RWPE1 (cell line): Measurements from ENCODE around the gene C1S.
"Not testable (repeated sequence)": the region's sequence is repeated elsewhere in the genome, so short reads cannot be mapped to it uniquely, and the experiment has no call there.

Experiments
- CTCF ChIA-PET: fragments of 350-600 bp; sonication (Branson Sonifier 250); formaldehyde crosslinking; extraction: SDS; loops from one replicate; lab custom pipeline; 2021; lab: Yijun Ruan, JAX
- POLR2A ChIA-PET: fragments of 400-600 bp; formaldehyde crosslinking; extraction: SDS; loops from one replicate; lab custom pipeline; 2020; ENCODE audit warnings: antibody characterized with exemption; ENCODE audit not compliant: low non-redundant PET; lab: Yijun Ruan, JAX
- DNase-seq: peaks from one replicate; pipeline ENCODE4 v3.0.0; 2012; ENCODE audit warnings: low spot score
- H3K27ac ChIP-seq: fragments of 450-650 bp; 2 replicates; pipeline ENCODE4 v1.5.1; 2017
- TF ChIP-seq, protein P1 (sequence below): fragments of 450-650 bp; conservative IDR thresholded peaks from 2 replicates; pipeline ENCODE4 v1.5.1; 2017; ENCODE audit warnings: low read depth, mild to moderate bottlenecking

C1S gene

DNA sequence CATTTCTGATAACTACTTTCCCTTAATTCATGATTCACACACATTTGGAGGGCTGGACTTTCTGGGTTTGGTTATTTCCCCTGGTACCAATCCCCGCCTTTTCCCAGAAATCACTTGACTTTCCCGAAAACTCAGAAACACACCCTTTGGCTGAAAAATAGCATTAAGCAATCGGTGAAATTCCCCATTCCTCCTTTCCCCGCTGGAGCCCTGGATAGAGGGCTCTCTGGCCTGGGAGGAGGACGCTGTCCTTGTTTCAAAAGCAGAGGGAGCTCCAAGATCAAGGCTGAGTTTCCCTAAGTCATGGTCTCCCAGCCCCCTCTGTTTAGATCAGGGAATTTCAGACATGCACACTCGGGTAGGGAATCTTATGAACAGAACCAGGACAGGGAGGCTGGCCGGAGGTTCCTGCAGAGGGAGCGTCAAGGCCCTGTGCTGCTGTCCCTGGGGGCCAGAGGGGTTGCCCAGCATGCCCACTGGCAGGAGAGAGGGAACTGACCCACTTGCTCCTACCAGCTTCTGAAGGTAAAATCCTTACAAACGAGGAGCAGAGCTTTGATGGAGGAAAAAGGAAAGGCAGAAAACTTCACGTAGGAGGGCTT, at the start of gene C1S:
C1S (plus strand) TSS at position 366 of the 602 bp plus-strand sequence. CDS start 1,195 bp downstream, outside the sequence.
- POLR2A ChIA-PET: no interaction called here
- TF ChIP-seq, protein P1, sequence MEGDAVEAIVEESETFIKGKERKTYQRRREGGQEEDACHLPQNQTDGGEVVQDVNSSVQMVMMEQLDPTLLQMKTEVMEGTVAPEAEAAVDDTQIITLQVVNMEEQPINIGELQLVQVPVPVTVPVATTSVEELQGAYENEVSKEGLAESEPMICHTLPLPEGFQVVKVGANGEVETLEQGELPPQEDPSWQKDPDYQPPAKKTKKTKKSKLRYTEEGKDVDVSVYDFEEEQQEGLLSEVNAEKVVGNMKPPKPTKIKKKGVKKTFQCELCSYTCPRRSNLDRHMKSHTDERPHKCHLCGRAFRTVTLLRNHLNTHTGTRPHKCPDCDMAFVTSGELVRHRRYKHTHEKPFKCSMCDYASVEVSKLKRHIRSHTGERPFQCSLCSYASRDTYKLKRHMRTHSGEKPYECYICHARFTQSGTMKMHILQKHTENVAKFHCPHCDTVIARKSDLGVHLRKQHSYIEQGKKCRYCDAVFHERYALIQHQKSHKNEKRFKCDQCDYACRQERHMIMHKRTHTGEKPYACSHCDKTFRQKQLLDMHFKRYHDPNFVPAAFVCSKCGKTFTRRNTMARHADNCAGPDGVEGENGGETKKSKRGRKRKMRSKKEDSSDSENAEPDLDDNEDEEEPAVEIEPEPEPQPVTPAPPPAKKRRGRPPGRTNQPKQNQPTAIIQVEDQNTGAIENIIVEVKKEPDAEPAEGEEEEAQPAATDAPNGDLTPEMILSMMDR: peak; percentile 75
- peak within 1 kb of the TSS; percentile 80 for H3K27ac ChIP-seq
- CTCF ChIA-PET: interaction anchor here (0.6 to 1.3 kb wide), 5 partner anchors 19 to 53 kb away, joined by 3 to 8 read pairs (median 4); partner anchors contain the start of genes C1R and C1RL
- peak; percentile 88 for DNase-seq

DNA sequence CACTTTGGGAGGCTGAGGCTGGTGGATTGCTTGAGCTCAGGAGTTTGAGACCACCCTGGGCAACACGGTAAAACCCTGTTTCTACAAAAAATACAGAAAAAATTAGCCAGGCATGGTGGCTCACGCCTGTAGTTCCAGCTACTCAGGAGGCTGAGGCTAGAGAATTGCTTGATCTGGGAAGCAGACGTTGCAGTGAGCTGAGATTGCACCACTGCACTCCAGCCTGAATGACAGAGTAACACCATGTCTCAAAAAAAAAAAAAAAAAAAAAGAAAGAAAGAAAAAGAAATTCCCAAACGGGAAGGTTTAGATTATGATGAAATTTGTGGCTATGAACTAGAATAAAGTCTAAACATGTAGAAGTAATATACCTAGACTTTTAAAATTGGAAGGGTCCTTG, 49.1 kb upstream of the C1S start:
- H3K27ac ChIP-seq, DNase-seq, POLR2A ChIA-PET, CTCF ChIA-PET: not testable (repeated sequence)

DNA sequence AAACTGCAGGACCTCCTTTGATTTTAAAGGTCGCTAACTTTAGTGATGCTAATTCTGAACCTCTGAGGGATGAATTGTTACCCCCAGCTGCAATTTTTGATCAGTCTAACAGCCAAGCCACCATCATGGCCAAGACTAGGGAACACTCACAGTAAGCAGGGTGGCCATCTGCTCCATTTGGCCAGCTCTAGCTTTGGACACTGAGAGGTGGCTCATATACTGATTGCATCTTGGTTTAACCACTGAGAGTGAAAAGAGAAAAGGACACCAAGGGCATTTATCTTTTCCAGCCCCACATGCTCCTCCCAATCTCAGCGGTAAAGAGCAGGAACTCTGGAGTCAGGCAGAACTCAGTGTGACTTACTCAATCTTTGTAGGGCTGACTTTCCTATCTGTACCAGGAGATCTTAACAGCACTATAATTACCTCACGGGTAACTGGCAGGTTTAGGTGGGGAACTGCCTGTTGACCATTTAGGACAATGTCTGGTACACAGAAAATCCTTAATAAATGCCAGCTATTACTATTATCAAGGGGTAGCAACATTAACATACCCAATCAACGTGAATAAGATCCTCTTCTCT, 48.4 kb upstream of the C1S start:
- ChIA-PET POLR2A (no interaction called here), CTCF (interaction anchor here (1.0 kb wide), 1 partner anchor 37 kb away, joined by 3 read pairs; no protein-coding TSS in a partner anchor)
- no peak for DNase-seq
- TF ChIP-seq, protein P1: no peak
- no peak overlapping the region for H3K27ac ChIP-seq

- CTCF ChIA-PET: interaction anchor here (1.0 kb wide), 1 partner anchor 38 kb away, joined by 3 read pairs; no protein-coding TSS in a partner anchor
- no peak for DNase-seq
- TF ChIP-seq, protein P1: no peak
Measured at GRCh38 chr12:7013101-7013500, 47.4 kb upstream of the C1S start.

DNA sequence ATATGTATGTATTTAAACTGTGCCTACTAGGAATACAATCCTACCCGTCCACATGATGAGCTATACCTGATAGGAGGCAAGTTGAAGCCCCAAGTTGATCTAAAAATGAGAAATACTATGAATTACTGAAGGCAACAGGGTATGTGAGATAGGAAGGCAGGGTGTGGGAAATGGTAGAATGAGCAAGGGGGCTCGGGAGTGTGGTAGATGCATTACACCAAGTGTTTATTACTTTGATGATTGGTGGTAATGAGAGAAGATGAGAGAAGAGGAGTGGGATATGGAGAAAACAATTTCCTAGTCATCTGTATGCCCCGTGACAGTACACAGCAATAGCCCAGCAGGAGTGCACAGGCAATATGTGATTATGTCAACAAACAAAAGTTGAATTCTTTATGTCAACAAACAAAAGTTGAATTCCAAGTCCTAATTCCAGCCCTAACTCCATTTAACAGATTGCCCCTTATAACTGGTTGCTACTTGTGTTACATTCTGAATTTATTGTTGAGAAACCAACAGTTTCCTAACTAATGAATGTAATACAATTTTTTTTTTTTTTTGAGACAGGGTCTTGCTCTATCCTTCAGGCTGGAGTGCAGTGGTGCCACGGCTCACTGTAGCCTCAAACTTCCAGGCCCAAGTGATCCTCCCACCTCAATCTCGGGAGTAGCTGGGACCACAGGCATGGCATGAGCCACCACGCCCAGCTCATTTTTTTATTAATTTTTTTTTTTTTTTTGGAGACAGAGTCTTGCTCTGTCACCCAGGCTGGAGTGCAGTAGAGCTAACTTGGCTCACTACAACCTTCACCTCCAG, 44.8 kb upstream of the C1S start:
- no peak overlapping the region for H3K27ac ChIP-seq
- POLR2A ChIA-PET: no interaction called here
- TF ChIP-seq, protein P1: no peak
- DNase-seq: no peak
- CTCF ChIA-PET: interaction anchor here (0.6 to 1.1 kb wide), 3 partner anchors 8 to 1058 kb away, joined by 3 read pairs; no protein-coding TSS in a partner anchor

More at GRCh38 chr12:7013101-7013500, 47.4 kb upstream of the C1S start:
- POLR2A ChIA-PET: no interaction called here
- H3K27ac ChIP-seq: no peak overlapping the region

- DNase-seq: no peak
- ChIA-PET CTCF (interaction anchor here (0.6 kb wide), 1 partner anchor 127 kb away, joined by 5 read pairs; no protein-coding TSS in a partner anchor), POLR2A (no interaction called here)
- TF ChIP-seq, protein P1: no peak
- no peak overlapping the region for H3K27ac ChIP-seq
Measured at GRCh38 chr12:7016958-7017571, 43.5 kb upstream of the C1S start.
